Activated CD8-positive, alpha-beta T cell treated with anti-CD3 and anti-CD28 coated beads for 36 hours (primary cell): ENCODE data around the gene TMEM82. TPM values are rescaled to one million over a fixed set of nuclear protein-coding genes. Genes with fewer than 3 reads are reported as not detected.

Experiments used
- ATAC-seq: fragments of 200-7000 bp; cut with Tn5 transposase; one replicate; pipeline ENCODE4 v1.10.0; 2021; ENCODE audit warnings: mild to moderate bottlenecking, moderate library complexity
- CTCF ChIA-PET: fragments of 350-600 bp; sonication (Branson Sonifier 250); formaldehyde crosslinking; loops from one replicate; lab custom pipeline; 2021; ENCODE audit warnings: antibody characterized with exemption; lab: Charles Lee
- POLR2A ChIA-PET: fragments of 350-600 bp; sonication (Branson Sonifier 250); formaldehyde crosslinking; loops from one replicate; lab custom pipeline; 2021; ENCODE audit warnings: antibody characterized with exemption; lab: Charles Lee
- DNase-seq: peaks from one replicate; pipeline ENCODE4 v3.0.0-alpha.2; 2020
- H3K27ac Mint-ChIP-seq: one replicate; pipeline ENCODE4 v1.8.0; 2021; ENCODE audit warnings: mild to moderate bottlenecking, mixed read lengths
- H3K27me3 Mint-ChIP-seq: one replicate; pipeline ENCODE4 v1.8.0; 2021; ENCODE audit warnings: mixed read lengths
- H3K36me3 Mint-ChIP-seq: one replicate; pipeline ENCODE4 v1.8.0; 2021; ENCODE audit warnings: low read depth, mixed read lengths
- H3K4me1 Mint-ChIP-seq: one replicate; pipeline ENCODE4 v1.8.0; 2021; ENCODE audit warnings: low read depth, mixed read lengths
- H3K4me3 Mint-ChIP-seq: one replicate; pipeline ENCODE4 v1.8.0; 2021; ENCODE audit warnings: mild to moderate bottlenecking, moderate library complexity, mixed read lengths
- H3K9me3 Mint-ChIP-seq: one replicate; pipeline ENCODE4 v1.8.0; 2021; ENCODE audit warnings: mixed read lengths
- CTCF ChIP-seq: fragments of 200-600 bp; IDR thresholded peaks from one replicate; pipeline ENCODE4 v1.8.0; 2022; ENCODE audit warnings: antibody characterized with exemption, mild to moderate bottlenecking
- intact Hi-C: fragments of 100-400 bp; cut with micrococcal nuclease; formaldehyde crosslinking; loops from one replicate; pipeline ENCODE4 v1.10.0; 2022
- total RNA-seq, 2 experiments: library from RNA; stranded (reverse); gene quantifications; one replicate each; pipeline ENCODE4 v1.2.3, GENCODE V29; 2021

TMEM82 gene
- total RNA-seq, 2 experiments from 2014 or later = not detected

DNA sequence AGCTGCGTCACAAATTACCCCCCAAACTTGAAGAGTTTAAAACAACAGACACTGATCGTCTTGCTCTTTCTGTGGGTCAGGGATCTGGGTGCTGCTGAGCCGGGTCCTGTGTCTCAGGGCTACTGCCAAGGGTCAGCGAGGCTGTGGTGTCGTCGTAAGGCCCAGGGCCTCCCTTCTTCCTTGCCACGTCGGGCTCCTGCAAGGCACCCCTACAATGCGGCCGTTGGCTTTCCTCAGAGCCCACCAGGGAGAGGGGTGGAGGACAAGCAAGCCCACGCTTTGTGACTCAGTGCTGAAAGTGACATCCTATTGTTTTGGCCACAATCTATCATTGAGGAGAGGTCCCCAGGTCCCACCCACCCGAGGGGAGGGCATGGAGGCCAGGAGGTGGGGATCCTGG lies 8.6 kb downstream of the TMEM82 start:
- H3K36me3 Mint-ChIP-seq = no peaks in the 10 kb centered on the region
- ATAC-seq (no peak), DNase-seq (no peak)
- no peak overlapping the region for H3K27ac Mint-ChIP-seq
- TF ChIP-seq CTCF = no peak
- H3K4me1 Mint-ChIP-seq = no peaks in the 10 kb centered on the region
- POLR2A ChIA-PET = no interaction called here
- intact Hi-C loops = no loop called here
- no peak overlapping the region for H3K4me3 Mint-ChIP-seq
- H3K27me3 Mint-ChIP-seq = peaks cover 5% of the 10 kb centered on the region
- H3K9me3 Mint-ChIP-seq = no peaks in the 10 kb centered on the region
- CTCF ChIA-PET = no interaction called here

- Mint-ChIP-seq H3K4me3 (no peak overlapping the region), H3K9me3 (no peaks in the 10 kb centered on the region), H3K27me3 (peaks cover 12% of the 10 kb centered on the region), H3K36me3 (no peaks in the 10 kb centered on the region), H3K4me1 (peaks cover 5% of the 10 kb centered on the region), H3K27ac (no peak overlapping the region)
- DNase-seq (no peak), ATAC-seq (no peak)
- POLR2A ChIA-PET = no interaction called here
- intact Hi-C loops = no loop called here
- CTCF ChIA-PET = no interaction called here
- TF ChIP-seq CTCF = no peak
Observed at GRCh38 chr1:15751717-15752116, 9.4 kb downstream of the TMEM82 start.

DNA sequence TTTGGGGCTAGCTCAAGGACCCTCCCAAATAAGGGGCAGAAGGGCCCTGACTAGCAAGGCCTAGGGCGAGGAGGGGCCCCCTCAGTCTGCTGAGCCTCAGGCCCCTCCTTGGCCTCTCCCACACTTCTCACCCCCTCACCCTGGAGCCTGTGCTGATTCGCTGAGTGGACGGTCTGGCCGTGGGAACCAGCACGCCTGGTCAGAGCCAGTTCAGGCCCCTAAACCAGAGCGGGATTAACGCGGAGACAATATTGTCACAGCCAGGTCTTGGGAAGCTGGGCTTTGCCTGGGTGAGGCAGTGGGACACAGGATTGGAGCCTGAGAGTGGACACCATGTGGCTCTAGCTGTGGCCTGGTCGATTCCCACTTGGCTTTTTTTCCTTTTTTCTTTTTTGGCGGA lies 11.5 kb downstream of the TMEM82 start:
- intact Hi-C loops = no loop called here
- Mint-ChIP-seq H3K4me1 (peaks cover 10% of the 10 kb centered on the region), H3K27me3 (peaks cover 24% of the 10 kb centered on the region), H3K27ac (no peak overlapping the region), H3K9me3 (no peaks in the 10 kb centered on the region), H3K36me3 (no peaks in the 10 kb centered on the region), H3K4me3 (no peak overlapping the region)
- no peak for TF ChIP-seq CTCF
- ChIA-PET CTCF (no interaction called here), POLR2A (no interaction called here)
- DNase-seq (no peak), ATAC-seq (no peak)

- no peak overlapping the region for H3K4me3 Mint-ChIP-seq
- no peak overlapping the region for H3K27ac Mint-ChIP-seq
- H3K36me3 Mint-ChIP-seq = no peaks in the 10 kb centered on the region
- POLR2A ChIA-PET = no interaction called here
- intact Hi-C loops = no loop called here
- CTCF ChIA-PET = interaction anchor here (0.5 to 1.6 kb wide), 3 partner anchors 14 to 146 kb away, joined by 3 to 4 read pairs (median 4); no protein-coding TSS in a partner anchor
- no peak for ATAC-seq
- no peak for TF ChIP-seq CTCF
- peaks cover 10% of the 10 kb centered on the region for H3K4me1 Mint-ChIP-seq
- H3K27me3 Mint-ChIP-seq = peaks cover 30% of the 10 kb centered on the region
- no peak for DNase-seq
- H3K9me3 Mint-ChIP-seq = no peaks in the 10 kb centered on the region
Observed at GRCh38 chr1:15755021-15755645, 12.8 kb downstream of the TMEM82 start.

GRCh38 chr1:15755646-15756040 lies 13.3 kb downstream of the TMEM82 start:
- H3K9me3 Mint-ChIP-seq = no peaks in the 10 kb centered on the region
- no peak for TF ChIP-seq CTCF
- DNase-seq = peak; percentile 7
- ATAC-seq = no peak
- ChIA-PET CTCF (interaction anchor here (0.5 to 1.6 kb wide), 3 partner anchors 14 to 146 kb away, joined by 3 to 4 read pairs (median 4); no protein-coding TSS in a partner anchor), POLR2A (no interaction called here)
- H3K27ac Mint-ChIP-seq = no peak overlapping the region
- no peak overlapping the region for H3K4me3 Mint-ChIP-seq
- H3K36me3 Mint-ChIP-seq = no peaks in the 10 kb centered on the region
- intact Hi-C loops = no loop called here
- peaks cover 31% of the 10 kb centered on the region for H3K27me3 Mint-ChIP-seq
- peaks cover 10% of the 10 kb centered on the region for H3K4me1 Mint-ChIP-seq
